GM23338 (cell line): ENCODE data around the gene NAA15. TPM values are rescaled to one million over a fixed set of nuclear protein-coding genes. Genes with fewer than 3 reads are reported as not detected.
A peak's percentile ranks its signal among the peaks of the same experiment; 100 is the strongest.

ENCODE experiments used
- ATAC-seq: fragments of 200-7000 bp; cut with Tn5 transposase; 3 replicates; pipeline ENCODE4 v1.9.1; 2020
- DNase-seq: peaks from one replicate; pipeline ENCODE4 v3.0.0-alpha.2; 2015; ENCODE audit warnings: low spot score
- H2AFZ ChIP-seq: fragments of 200-600 bp; sonication (generic); 2 replicates; pipeline ENCODE4 v1.8.0; 2016; ENCODE audit warnings: antibody characterized with exemption, mild to moderate bottlenecking, moderate library complexity
- H3F3A ChIP-seq: fragments of 200-600 bp; sonication (generic); replicated peaks from 2 replicates; pipeline ENCODE4 v1.8.0; 2017; ENCODE audit warnings: antibody characterized with exemption, mixed run types, low read depth
- H3K27ac ChIP-seq: fragments of 200-600 bp; sonication (generic); 2 replicates; pipeline ENCODE4 v1.6.1; 2016; ENCODE audit warnings: low read depth
- H3K27me3 ChIP-seq: fragments of 200-600 bp; sonication (generic); 2 replicates; pipeline ENCODE4 v1.8.0; 2016; ENCODE audit warnings: mild to moderate bottlenecking, mixed run types, moderate library complexity; ENCODE audit not compliant: insufficient read depth
- H3K36me3 ChIP-seq: fragments of 200-600 bp; sonication (generic); 2 replicates; pipeline ENCODE4 v1.8.0; 2016; ENCODE audit warnings: mild to moderate bottlenecking; ENCODE audit not compliant: insufficient read depth
- H3K4me1 ChIP-seq: fragments of 200-600 bp; sonication (generic); 2 replicates; pipeline ENCODE4 v1.8.0; 2016; ENCODE audit warnings: mild to moderate bottlenecking, moderate library complexity; ENCODE audit not compliant: insufficient read depth
- H3K4me2 ChIP-seq: fragments of 200-600 bp; sonication (generic); 2 replicates; pipeline ENCODE4 v1.7.1; 2017; ENCODE audit warnings: mixed run types
- H3K4me3 ChIP-seq: fragments of 200-600 bp; sonication (generic); 2 replicates; pipeline ENCODE4 v1.6.1; 2016; ENCODE audit warnings: mixed run types
- H3K79me2 ChIP-seq: fragments of 200-600 bp; sonication (generic); replicated peaks from 2 replicates; pipeline ENCODE4 v1.8.0; 2017; ENCODE audit warnings: mild to moderate bottlenecking; ENCODE audit not compliant: insufficient read depth
- H3K9me2 ChIP-seq: fragments of 200-600 bp; sonication (generic); 2 replicates; pipeline ENCODE4 v1.8.0; 2017; ENCODE audit not compliant: insufficient read depth
- H4K20me1 ChIP-seq: fragments of 200-600 bp; sonication (generic); replicated peaks from 2 replicates; pipeline ENCODE4 v1.8.0; 2017; ENCODE audit warnings: mild to moderate bottlenecking; ENCODE audit not compliant: insufficient read depth
- H3K27ac Mint-ChIP-seq: 2 replicates; pipeline ENCODE4 v1.8.0; 2020; ENCODE audit warnings: inconsistent platforms, mild to moderate bottlenecking, moderate library complexity, mixed read lengths
- H3K27me3 Mint-ChIP-seq: 3 replicates; pipeline ENCODE4 v1.8.0; 2022; ENCODE audit warnings: low read depth, mild to moderate bottlenecking, moderate library complexity, mixed read lengths, inconsistent platforms; ENCODE audit not compliant: insufficient read depth, poor library complexity
- H3K36me3 Mint-ChIP-seq: 3 replicates; pipeline ENCODE4 v1.8.0; 2021; ENCODE audit warnings: low read depth, mild to moderate bottlenecking, inconsistent platforms, moderate library complexity, mixed read lengths
- H3K4me1 Mint-ChIP-seq: 3 replicates; pipeline ENCODE4 v1.8.0; 2020; ENCODE audit warnings: mild to moderate bottlenecking, inconsistent platforms, mixed read lengths
- H3K4me3 Mint-ChIP-seq: 3 replicates; pipeline ENCODE4 v1.8.0; 2021; ENCODE audit warnings: moderate library complexity, mild to moderate bottlenecking, inconsistent platforms, mixed read lengths
- H3K9me3 Mint-ChIP-seq: 3 replicates; pipeline ENCODE4 v1.8.0; 2020; ENCODE audit warnings: moderate library complexity, mild to moderate bottlenecking, inconsistent platforms, mixed read lengths
- CREB1 ChIP-seq: fragments of 250-450 bp; sonication (Bioruptor Pico); IDR thresholded peaks from 2 replicates; pipeline ENCODE4 v1.5.0; 2020; ENCODE audit warnings: low read depth, mild to moderate bottlenecking, moderate library complexity
- CTCF ChIP-seq, 2 experiments: fragments of 200-600 bp in 1 of 2; sonication (generic) in 1 of 2; conservative IDR thresholded peaks; 2 replicates each; pipeline versions ENCODE4 v1.5.1 to v1.6.1; 2016 to 2017; ENCODE audit warnings: antibody characterized with exemption in 2 of 2, low read depth in 2 of 2, mild to moderate bottlenecking in 2 of 2, moderate library complexity in 1 of 2
- ZNF114 ChIP-seq: fragments of 250-450 bp; sonication (Bioruptor Pico); IDR thresholded peaks from 2 replicates; pipeline ENCODE4 v1.5.0; 2020; ENCODE audit warnings: mild to moderate bottlenecking, moderate library complexity
- polyA plus RNA-seq: library from polyadenylated mRNA; unstranded; fragments of >200 nt; fragmentation: Nextera tagmentation; extraction: Ambion mirVana; gene quantifications from 2 replicates; pipeline ENCODE4 v1.2.1, GENCODE V29; 2016
- total RNA-seq: library from RNA; depleted of rRNA; stranded (reverse); fragments of >200 nt; shearing (Covaris generic); gene quantifications from 2 replicates; pipeline ENCODE4 v1.2.3, GENCODE V29; 2014
- TF ChIP-seq, protein P1 (sequence below): fragments of 250-450 bp; sonication (Bioruptor Pico); IDR thresholded peaks from 2 replicates; pipeline ENCODE4 v1.5.0; 2020; ENCODE audit warnings: mild to moderate bottlenecking, moderate library complexity

NAA15 gene
- total and polyA plus RNA-seq, 2 experiments from 2014 or later: 80.1 to 101 TPM

DNA sequence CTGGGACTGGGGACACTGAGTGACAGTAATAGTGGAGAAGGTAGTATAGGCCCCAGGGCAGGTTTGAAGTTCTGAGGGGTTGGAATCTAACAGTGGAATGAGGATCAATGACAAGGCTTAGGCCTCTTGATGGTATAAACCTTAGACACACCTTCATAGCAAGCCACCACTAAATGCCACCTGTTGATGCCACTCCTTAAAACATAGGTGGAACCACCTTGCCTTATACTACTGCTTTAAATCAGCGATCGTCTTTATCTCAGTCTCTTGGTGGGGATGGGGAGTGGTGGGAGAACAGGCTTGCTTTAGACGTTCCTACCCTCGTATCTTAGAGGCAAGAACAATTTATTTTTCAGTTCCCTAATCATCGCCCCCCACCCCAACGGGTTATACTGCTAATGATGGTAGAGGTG lies 153.8 kb downstream of the NAA15 start (continued):
- TF ChIP-seq, protein P1, sequence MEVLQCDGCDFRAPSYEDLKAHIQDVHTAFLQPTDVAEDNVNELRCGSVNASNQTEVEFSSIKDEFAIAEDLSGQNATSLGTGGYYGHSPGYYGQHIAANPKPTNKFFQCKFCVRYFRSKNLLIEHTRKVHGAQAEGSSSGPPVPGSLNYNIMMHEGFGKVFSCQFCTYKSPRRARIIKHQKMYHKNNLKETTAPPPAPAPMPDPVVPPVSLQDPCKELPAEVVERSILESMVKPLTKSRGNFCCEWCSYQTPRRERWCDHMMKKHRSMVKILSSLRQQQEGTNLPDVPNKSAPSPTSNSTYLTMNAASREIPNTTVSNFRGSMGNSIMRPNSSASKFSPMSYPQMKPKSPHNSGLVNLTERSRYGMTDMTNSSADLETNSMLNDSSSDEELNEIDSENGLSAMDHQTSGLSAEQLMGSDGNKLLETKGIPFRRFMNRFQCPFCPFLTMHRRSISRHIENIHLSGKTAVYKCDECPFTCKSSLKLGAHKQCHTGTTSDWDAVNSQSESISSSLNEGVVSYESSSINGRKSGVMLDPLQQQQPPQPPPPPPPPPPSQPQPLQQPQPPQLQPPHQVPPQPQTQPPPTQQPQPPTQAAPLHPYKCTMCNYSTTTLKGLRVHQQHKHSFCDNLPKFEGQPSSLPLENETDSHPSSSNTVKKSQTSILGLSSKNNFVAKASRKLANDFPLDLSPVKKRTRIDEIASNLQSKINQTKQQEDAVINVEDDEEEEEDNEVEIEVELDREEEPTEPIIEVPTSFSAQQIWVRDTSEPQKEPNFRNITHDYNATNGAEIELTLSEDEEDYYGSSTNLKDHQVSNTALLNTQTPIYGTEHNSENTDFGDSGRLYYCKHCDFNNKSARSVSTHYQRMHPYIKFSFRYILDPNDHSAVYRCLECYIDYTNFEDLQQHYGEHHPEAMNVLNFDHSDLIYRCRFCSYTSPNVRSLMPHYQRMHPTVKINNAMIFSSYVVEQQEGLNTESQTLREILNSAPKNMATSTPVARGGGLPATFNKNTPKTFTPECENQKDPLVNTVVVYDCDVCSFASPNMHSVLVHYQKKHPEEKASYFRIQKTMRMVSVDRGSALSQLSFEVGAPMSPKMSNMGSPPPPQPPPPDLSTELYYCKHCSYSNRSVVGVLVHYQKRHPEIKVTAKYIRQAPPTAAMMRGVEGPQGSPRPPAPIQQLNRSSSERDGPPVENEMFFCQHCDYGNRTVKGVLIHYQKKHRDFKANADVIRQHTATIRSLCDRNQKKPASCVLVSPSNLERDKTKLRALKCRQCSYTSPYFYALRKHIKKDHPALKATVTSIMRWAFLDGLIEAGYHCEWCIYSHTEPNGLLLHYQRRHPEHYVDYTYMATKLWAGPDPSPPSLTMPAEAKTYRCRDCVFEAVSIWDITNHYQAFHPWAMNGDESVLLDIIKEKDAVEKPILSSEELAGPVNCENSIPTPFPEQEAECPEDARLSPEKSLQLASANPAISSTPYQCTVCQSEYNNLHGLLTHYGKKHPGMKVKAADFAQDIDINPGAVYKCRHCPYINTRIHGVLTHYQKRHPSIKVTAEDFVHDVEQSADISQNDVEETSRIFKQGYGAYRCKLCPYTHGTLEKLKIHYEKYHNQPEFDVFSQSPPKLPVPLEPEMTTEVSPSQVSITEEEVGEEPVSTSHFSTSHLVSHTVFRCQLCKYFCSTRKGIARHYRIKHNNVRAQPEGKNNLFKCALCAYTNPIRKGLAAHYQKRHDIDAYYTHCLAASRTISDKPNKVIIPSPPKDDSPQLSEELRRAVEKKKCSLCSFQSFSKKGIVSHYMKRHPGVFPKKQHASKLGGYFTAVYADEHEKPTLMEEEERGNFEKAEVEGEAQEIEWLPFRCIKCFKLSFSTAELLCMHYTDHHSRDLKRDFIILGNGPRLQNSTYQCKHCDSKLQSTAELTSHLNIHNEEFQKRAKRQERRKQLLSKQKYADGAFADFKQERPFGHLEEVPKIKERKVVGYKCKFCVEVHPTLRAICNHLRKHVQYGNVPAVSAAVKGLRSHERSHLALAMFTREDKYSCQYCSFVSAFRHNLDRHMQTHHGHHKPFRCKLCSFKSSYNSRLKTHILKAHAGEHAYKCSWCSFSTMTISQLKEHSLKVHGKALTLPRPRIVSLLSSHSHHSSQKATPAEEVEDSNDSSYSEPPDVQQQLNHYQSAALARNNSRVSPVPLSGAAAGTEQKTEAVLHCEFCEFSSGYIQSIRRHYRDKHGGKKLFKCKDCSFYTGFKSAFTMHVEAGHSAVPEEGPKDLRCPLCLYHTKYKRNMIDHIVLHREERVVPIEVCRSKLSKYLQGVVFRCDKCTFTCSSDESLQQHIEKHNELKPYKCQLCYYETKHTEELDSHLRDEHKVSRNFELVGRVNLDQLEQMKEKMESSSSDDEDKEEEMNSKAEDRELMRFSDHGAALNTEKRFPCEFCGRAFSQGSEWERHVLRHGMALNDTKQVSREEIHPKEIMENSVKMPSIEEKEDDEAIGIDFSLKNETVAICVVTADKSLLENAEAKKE: no peak
- TF ChIP-seq ZNF114: no peak

- peak overlapping the region; percentile 81; the same call in 1 of the 2 replicates for H3K4me2 ChIP-seq
- Mint-ChIP-seq H3K9me3 (no peaks in the 10 kb centered on the region), H3K36me3 (peaks cover 2% of the 10 kb centered on the region; the same call in 1 of the 3 replicates), H3K4me3 (peak overlapping the region; percentile 45; the same call in 2 of the 3 replicates), H3K27me3 (peaks cover 10% of the 10 kb centered on the region), H3K4me1 (peaks cover 67% of the 10 kb centered on the region), H3K27ac (peak overlapping the region; percentile 38; the same call in 1 of the 2 replicates)
- H3K27ac ChIP-seq: no peak overlapping the region
- H2AFZ ChIP-seq: no peak overlapping the region
- H3K79me2 ChIP-seq: peaks cover 72% of the 10 kb centered on the region
- H3F3A ChIP-seq: peaks cover 7% of the 10 kb centered on the region
- TF ChIP-seq CTCF (conservative IDR thresholded peaks at IDR 0.05; ENCODE audit: low read depth in 2 of 2) (no peak), CREB1 (CRISPR knock-in tag) (no peak)
- H3K36me3 ChIP-seq: no peaks in the 10 kb centered on the region
- H4K20me1 ChIP-seq: peaks cover 8% of the 10 kb centered on the region; the same call in 1 of the 2 replicates
- H3K9me2 ChIP-seq: no peaks in the 10 kb centered on the region
- peaks cover 48% of the 10 kb centered on the region for H3K4me1 ChIP-seq
- no peak for ATAC-seq
- no peak overlapping the region for H3K4me3 ChIP-seq
- H3K27me3 ChIP-seq: no peaks in the 10 kb centered on the region
- no peak for DNase-seq
These were observed 156.0 kb downstream of the NAA15 start for GRCh38 chr4:139457318-139457717.
